Activated CD8-positive, alpha-beta memory T cell treated with anti-CD3 and anti-CD28 coated beads for 36 hours (primary cell): ENCODE measurements around the gene TOMM6. TPM values are rescaled to one million over a fixed set of nuclear protein-coding genes. Genes with fewer than 3 reads are reported as not detected.

Experiments used
- CTCF ChIA-PET: fragments of 350-600 bp; sonication (Branson Sonifier 250); formaldehyde crosslinking; loops from one replicate; lab custom pipeline; 2021; ENCODE audit warnings: antibody characterized with exemption; lab: Charles Lee
- POLR2A ChIA-PET: fragments of 350-600 bp; sonication (Branson Sonifier 250); formaldehyde crosslinking; loops from one replicate; lab custom pipeline; 2021; ENCODE audit warnings: antibody characterized with exemption; lab: Charles Lee
- total RNA-seq, 2 experiments: library from RNA; stranded (reverse); gene quantifications; one replicate each; pipeline ENCODE4 v1.2.3, GENCODE V29; 2021

TOMM6 gene
- total RNA-seq: 100 to 1,000 TPM; 416 to 419 TPM

GRCh38 chr6:41787219-41787917 is at the start of gene TOMM6:
Gene TOMM6 (plus strand): TSS chr6:41787694. CDS start chr6:41787698, 4 bp downstream.
- POLR2A ChIA-PET: interaction anchor here (0.5 to 3.2 kb wide), 10 partner anchors 108 to 1048 kb away, joined by 3 to 14 read pairs (median 4); partner anchors contain the start of genes BYSL, MED20, TAF8 and USP49

GRCh38 chr6:41739041-41739440 is 48.5 kb upstream of the TOMM6 start:
- POLR2A ChIA-PET: no interaction called here
- CTCF ChIA-PET: no interaction called here

More at GRCh38 chr6:41787219-41787917, at the start of gene TOMM6:
- CTCF ChIA-PET: interaction anchor here (0.6 to 4.3 kb wide), 19 partner anchors 12 to 293 kb away, joined by 3 to 46 read pairs (median 4); partner anchors contain the start of genes BYSL, CCND3, MED20 and TAF8

GRCh38 chr6:41740366-41741162 is 46.9 kb upstream of the TOMM6 start:
- POLR2A ChIA-PET: no interaction called here
- CTCF ChIA-PET: no interaction called here

- ChIA-PET CTCF (no interaction called here), POLR2A (no interaction called here)
Observed at GRCh38 chr6:41741625-41742490, 45.6 kb upstream of the TOMM6 start.

GRCh38 chr6:41743406-41744235 is 43.9 kb upstream of the TOMM6 start:
- CTCF ChIA-PET: no interaction called here
- POLR2A ChIA-PET: no interaction called here

- CTCF ChIA-PET: no interaction called here
- POLR2A ChIA-PET: no interaction called here
Observed at GRCh38 chr6:41744236-41744787, 43.2 kb upstream of the TOMM6 start.

GRCh38 chr6:41746107-41746506 is 41.4 kb upstream of the TOMM6 start:
- ChIA-PET POLR2A (no interaction called here), CTCF (interaction anchor here (0.9 to 1.2 kb wide), 2 partner anchors 10 to 40 kb away, joined by 3 read pairs; no protein-coding TSS in a partner anchor)

- CTCF ChIA-PET: no interaction called here
- POLR2A ChIA-PET: no interaction called here
Observed at GRCh38 chr6:41747256-41748101, 40.0 kb upstream of the TOMM6 start, which contains the start of gene PGC. Gene PGC (minus strand): TSS chr6:41747397. CDS start chr6:41747334, 63 bp downstream.

GRCh38 chr6:41748102-41748477 is 39.4 kb upstream of the TOMM6 start:
- POLR2A ChIA-PET: no interaction called here
- CTCF ChIA-PET: no interaction called here

GRCh38 chr6:41748542-41748941 is 39.0 kb upstream of the TOMM6 start:
- ChIA-PET CTCF (no interaction called here), POLR2A (no interaction called here)

GRCh38 chr6:41750374-41750773 is 37.1 kb upstream of the TOMM6 start:
- ChIA-PET CTCF (interaction anchor here (0.8 to 1.5 kb wide), 3 partner anchors 26 to 69 kb away, joined by 3 to 4 read pairs (median 3); no protein-coding TSS in a partner anchor), POLR2A (no interaction called here)

- ChIA-PET POLR2A (no interaction called here), CTCF (interaction anchor here (0.5 kb wide), 1 partner anchor 19 kb away, joined by 3 read pairs; no protein-coding TSS in a partner anchor)
Observed at GRCh38 chr6:41755895-41756294, 31.6 kb upstream of the TOMM6 start.

- POLR2A ChIA-PET: no interaction called here
- CTCF ChIA-PET: interaction anchor here (0.5 kb wide), 1 partner anchor 18 kb away, joined by 3 read pairs; no protein-coding TSS in a partner anchor
Observed at GRCh38 chr6:41756354-41756753, 31.1 kb upstream of the TOMM6 start.

- CTCF ChIA-PET: no interaction called here
- POLR2A ChIA-PET: no interaction called here
Observed at GRCh38 chr6:41757271-41757670, 30.2 kb upstream of the TOMM6 start.

GRCh38 chr6:41757931-41758640 is 29.4 kb upstream of the TOMM6 start:
- ChIA-PET CTCF (no interaction called here), POLR2A (no interaction called here)

- ChIA-PET CTCF (no interaction called here), POLR2A (no interaction called here)
Observed at GRCh38 chr6:41758641-41759035, 28.9 kb upstream of the TOMM6 start.
